Limb (tissue), 2 donors: Measurements from ENCODE around the gene EPHB2.

ENCODE experiments used
- DNase-seq, 2 donors: peaks; one replicate each; pipeline ENCODE4 v3.0.0-alpha.2; 2016; ENCODE audit errors: extremely low spot score in 2 of 2

The EPHB2 gene

GRCh38 chr1:22877112-22877915 lies 166.7 kb downstream of the EPHB2 start:
- DNase-seq: no peak

- no peak for DNase-seq
These were observed 167.3 kb downstream of the EPHB2 start for GRCh38 chr1:22877980-22878379.

- no peak for DNase-seq
These were observed 168.0 kb downstream of the EPHB2 start for GRCh38 chr1:22878626-22879025.

GRCh38 chr1:22879445-22879844 lies 168.8 kb downstream of the EPHB2 start:
- DNase-seq: no peak

GRCh38 chr1:22880174-22880601 lies 169.5 kb downstream of the EPHB2 start:
- DNase-seq: no peak

- DNase-seq: no peak
These were observed 172.8 kb downstream of the EPHB2 start for GRCh38 chr1:22883406-22883805.

- DNase-seq: no peak
These were observed 174.3 kb downstream of the EPHB2 start for GRCh38 chr1:22884806-22885530.

- DNase-seq: no peak
These were observed 175.6 kb downstream of the EPHB2 start for GRCh38 chr1:22886211-22886610.

GRCh38 chr1:22887491-22887890 lies 176.9 kb downstream of the EPHB2 start:
- DNase-seq: no peak

- no peak for DNase-seq
These were observed 177.9 kb downstream of the EPHB2 start for GRCh38 chr1:22888320-22889075.

GRCh38 chr1:22889213-22889827 lies 178.7 kb downstream of the EPHB2 start:
- peak; percentile 50 for DNase-seq

GRCh38 chr1:22892789-22893188 lies 182.2 kb downstream of the EPHB2 start:
- DNase-seq: no peak

- no peak for DNase-seq
These were observed 182.7 kb downstream of the EPHB2 start for GRCh38 chr1:22893292-22893691.

GRCh38 chr1:22895357-22895756 lies 184.7 kb downstream of the EPHB2 start:
- no peak for DNase-seq

GRCh38 chr1:22896184-22896583 lies 185.5 kb downstream of the EPHB2 start:
- DNase-seq: no peak

GRCh38 chr1:22900451-22900850 lies 189.8 kb downstream of the EPHB2 start:
- DNase-seq: no peak

- DNase-seq: no peak
These were observed 192.5 kb downstream of the EPHB2 start for GRCh38 chr1:22903113-22903512.

GRCh38 chr1:22906968-22907367 lies 196.3 kb downstream of the EPHB2 start:
- no peak for DNase-seq

- no peak for DNase-seq
These were observed 196.9 kb downstream of the EPHB2 start for GRCh38 chr1:22907528-22907927.

- DNase-seq: no peak
These were observed 198.3 kb downstream of the EPHB2 start for GRCh38 chr1:22908880-22909426.

- no peak for DNase-seq
These were observed 199.6 kb downstream of the EPHB2 start for GRCh38 chr1:22910286-22910685.
